Activated T-helper 1 cell treated with anti-CD3 and anti-CD28 coated beads, Interleukin-12 subunit alpha, Interleukin-12 subunit beta, Interleukin-2, Interleukin-4 antibody, amounts not matched to agents 30 ng/mL and 10 ng/mL and 1 ng/mL, durations not matched to agents 14 hours and 24 hours and 36 hours (primary cell): ENCODE results near the gene SIVA1. TPM values are rescaled to one million over a fixed set of nuclear protein-coding genes. Genes with fewer than 3 reads are reported as not detected.

Experiments
- DNase-seq: peaks from one replicate; pipeline ENCODE4 v3.0.0; 2021; ENCODE audit warnings: low spot score
- H3K27ac Mint-ChIP-seq: one replicate; pipeline ENCODE4 v1.8.0; 2021; ENCODE audit warnings: mild to moderate bottlenecking, mixed read lengths
- H3K27me3 Mint-ChIP-seq: one replicate; pipeline ENCODE4 v1.8.0; 2022; ENCODE audit warnings: mild to moderate bottlenecking, moderate library complexity, mixed read lengths; ENCODE audit not compliant: insufficient read depth
- H3K36me3 Mint-ChIP-seq: one replicate; pipeline ENCODE4 v1.8.0; 2021; ENCODE audit warnings: low read depth, mixed read lengths
- H3K4me1 Mint-ChIP-seq: one replicate; pipeline ENCODE4 v1.8.0; 2021; ENCODE audit warnings: low read depth, mixed read lengths
- H3K4me3 Mint-ChIP-seq: one replicate; pipeline ENCODE4 v1.8.0; 2021; ENCODE audit warnings: mild to moderate bottlenecking, moderate library complexity, mixed read lengths
- H3K9me3 Mint-ChIP-seq: one replicate; pipeline ENCODE4 v1.8.0; 2021; ENCODE audit warnings: mixed read lengths
- intact Hi-C: fragments of 100-400 bp; cut with micrococcal nuclease; formaldehyde crosslinking; loops from one replicate; pipeline ENCODE4 v1.15.1; 2024
- total RNA-seq: library from RNA; stranded (reverse); gene quantifications from 2 replicates; pipeline ENCODE4 v1.2.3, GENCODE V29; 2022

The SIVA1 gene
- total RNA-seq, 1 donor from 2014 or later: 111 TPM

- Mint-ChIP-seq H3K36me3 (peaks cover 7% of the 10 kb centered on the region), H3K27me3 (no peaks in the 10 kb centered on the region), H3K9me3 (no peaks in the 10 kb centered on the region), H3K4me3 (no peak overlapping the region), H3K27ac (no peak overlapping the region), H3K4me1 (no peaks in the 10 kb centered on the region)
- no peak for DNase-seq
- intact Hi-C loops: no loop called here
These were observed 38.9 kb upstream of the SIVA1 start for GRCh38 chr14:104714066-104714465.

DNA sequence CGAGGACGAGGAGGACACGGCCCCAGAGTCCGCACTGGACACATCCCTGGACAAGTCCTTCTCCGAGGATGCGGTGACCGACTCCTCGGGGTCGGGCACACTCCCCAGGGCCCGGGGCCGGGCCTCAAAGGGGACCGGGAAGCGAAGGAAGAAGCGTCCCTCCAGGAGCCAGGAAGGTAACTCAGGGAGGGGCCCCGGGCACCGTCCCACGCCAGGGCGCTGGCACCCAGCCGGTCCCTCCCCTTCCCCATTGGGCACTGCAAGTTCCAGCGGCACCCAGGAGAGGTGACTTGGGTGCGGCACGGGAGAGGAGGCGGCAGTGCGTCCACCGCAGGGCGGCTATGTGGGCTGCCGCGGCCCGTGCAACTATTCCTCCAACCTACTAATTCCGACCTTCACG is 38.3 kb upstream of the SIVA1 start:
- Mint-ChIP-seq H3K27me3 (no peaks in the 10 kb centered on the region), H3K27ac (no peak overlapping the region), H3K4me3 (no peak overlapping the region), H3K36me3 (peaks cover 7% of the 10 kb centered on the region), H3K9me3 (no peaks in the 10 kb centered on the region), H3K4me1 (no peaks in the 10 kb centered on the region)
- DNase-seq: no peak
- intact Hi-C loops: no loop called here

- Mint-ChIP-seq H3K4me1 (no peaks in the 10 kb centered on the region), H3K27me3 (no peaks in the 10 kb centered on the region), H3K36me3 (peaks cover 4% of the 10 kb centered on the region)
These were observed 37.5 kb upstream of the SIVA1 start for GRCh38 chr14:104715416-104715815.

GRCh38 chr14:104715871-104716270 is 37.1 kb upstream of the SIVA1 start:
- intact Hi-C loops: no loop called here
- no peak for DNase-seq
- Mint-ChIP-seq H3K9me3 (no peaks in the 10 kb centered on the region), H3K27ac (no peak overlapping the region), H3K36me3 (peaks cover 3% of the 10 kb centered on the region), H3K4me3 (no peak overlapping the region), H3K4me1 (no peaks in the 10 kb centered on the region), H3K27me3 (no peaks in the 10 kb centered on the region)

More at GRCh38 chr14:104715416-104715815, 37.5 kb upstream of the SIVA1 start:
- DNase-seq: no peak
- Mint-ChIP-seq H3K27ac (no peak overlapping the region), H3K4me3 (no peak overlapping the region), H3K9me3 (no peaks in the 10 kb centered on the region)
- intact Hi-C loops: no loop called here

- Mint-ChIP-seq H3K9me3 (no peaks in the 10 kb centered on the region), H3K36me3 (peaks cover 3% of the 10 kb centered on the region), H3K27ac (no peak overlapping the region), H3K4me3 (no peak overlapping the region), H3K4me1 (no peaks in the 10 kb centered on the region), H3K27me3 (no peaks in the 10 kb centered on the region)
- DNase-seq: no peak
- intact Hi-C loops: no loop called here
These were observed 35.8 kb upstream of the SIVA1 start for GRCh38 chr14:104717137-104717536.

GRCh38 chr14:104717646-104718045 is 35.3 kb upstream of the SIVA1 start:
- Mint-ChIP-seq H3K27ac (no peak overlapping the region), H3K36me3 (peaks cover 3% of the 10 kb centered on the region), H3K4me3 (no peak overlapping the region), H3K9me3 (no peaks in the 10 kb centered on the region), H3K4me1 (no peaks in the 10 kb centered on the region), H3K27me3 (no peaks in the 10 kb centered on the region)
- intact Hi-C loops: no loop called here
- no peak for DNase-seq

- intact Hi-C loops: no loop called here
- H3K4me3 Mint-ChIP-seq: no peak overlapping the region
- no peaks in the 10 kb centered on the region for H3K27me3 Mint-ChIP-seq
- no peak for DNase-seq
- no peak overlapping the region for H3K27ac Mint-ChIP-seq
- no peaks in the 10 kb centered on the region for H3K9me3 Mint-ChIP-seq
- peaks cover 3% of the 10 kb centered on the region for H3K36me3 Mint-ChIP-seq
- no peaks in the 10 kb centered on the region for H3K4me1 Mint-ChIP-seq
These were observed 34.8 kb upstream of the SIVA1 start for GRCh38 chr14:104718147-104718546.

DNA sequence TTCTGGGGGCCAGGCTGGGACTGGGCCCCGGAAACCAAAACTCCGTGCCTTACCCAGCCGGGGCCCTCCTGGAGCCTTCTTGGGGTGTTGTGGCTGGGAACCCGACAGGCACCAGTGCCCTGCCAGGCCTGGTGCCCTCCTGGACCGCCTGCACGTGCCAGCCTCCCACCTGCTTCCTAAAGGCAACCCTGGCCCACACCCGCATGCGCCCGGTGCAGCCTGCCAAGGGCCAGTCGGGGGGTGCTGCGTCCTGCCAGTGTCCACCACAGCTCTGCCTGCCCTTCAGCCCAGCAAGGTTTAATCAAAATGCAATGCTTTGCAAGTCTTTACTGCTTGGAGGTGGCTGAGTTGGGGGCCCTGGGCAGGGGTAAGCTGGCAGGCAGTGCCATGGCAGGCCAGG is 34.1 kb upstream of the SIVA1 start:
- intact Hi-C loops: no loop called here
- no peak overlapping the region for H3K4me3 Mint-ChIP-seq
- H3K4me1 Mint-ChIP-seq: no peaks in the 10 kb centered on the region
- H3K36me3 Mint-ChIP-seq: peaks cover 3% of the 10 kb centered on the region
- H3K27me3 Mint-ChIP-seq: no peaks in the 10 kb centered on the region
- no peaks in the 10 kb centered on the region for H3K9me3 Mint-ChIP-seq
- DNase-seq: no peak
- H3K27ac Mint-ChIP-seq: no peak overlapping the region

GRCh38 chr14:104719343-104719742 is 33.6 kb upstream of the SIVA1 start:
- Mint-ChIP-seq H3K27me3 (no peaks in the 10 kb centered on the region), H3K9me3 (no peaks in the 10 kb centered on the region), H3K36me3 (peaks cover 3% of the 10 kb centered on the region), H3K27ac (no peak overlapping the region), H3K4me1 (no peaks in the 10 kb centered on the region), H3K4me3 (no peak overlapping the region)
- DNase-seq: no peak
- intact Hi-C loops: no loop called here

GRCh38 chr14:104721505-104722431 is 31.2 kb upstream of the SIVA1 start:
- no peak overlapping the region for H3K4me3 Mint-ChIP-seq
- H3K27me3 Mint-ChIP-seq: no peaks in the 10 kb centered on the region
- intact Hi-C loops: loop anchor here (2.0 kb wide), 1 partner anchor 31 kb away; no protein-coding TSS in a partner anchor
- no peaks in the 10 kb centered on the region for H3K36me3 Mint-ChIP-seq
- no peaks in the 10 kb centered on the region for H3K9me3 Mint-ChIP-seq
- no peak overlapping the region for H3K27ac Mint-ChIP-seq
- no peaks in the 10 kb centered on the region for H3K4me1 Mint-ChIP-seq
- DNase-seq: no peak

- Mint-ChIP-seq H3K4me3 (no peak overlapping the region), H3K27me3 (no peaks in the 10 kb centered on the region), H3K9me3 (no peaks in the 10 kb centered on the region), H3K36me3 (no peaks in the 10 kb centered on the region), H3K27ac (no peak overlapping the region), H3K4me1 (no peaks in the 10 kb centered on the region)
- intact Hi-C loops: loop anchor here (2.0 kb wide), 1 partner anchor 32 kb away; no protein-coding TSS in a partner anchor
- no peak for DNase-seq
These were observed 29.9 kb upstream of the SIVA1 start for GRCh38 chr14:104722938-104723650.

- Mint-ChIP-seq H3K9me3 (no peaks in the 10 kb centered on the region), H3K4me3 (peak within 1 kb of the TSS; percentile 59), H3K27me3 (no peaks in the 10 kb centered on the region), H3K4me1 (no peaks in the 10 kb centered on the region), H3K36me3 (no peaks in the 10 kb centered on the region), H3K27ac (no peak within 1 kb of the TSS)
- intact Hi-C loops: loop anchor here (1.0 to 2.0 kb wide), 4 partner anchors 28 to 102 kb away; no protein-coding TSS in a partner anchor
- DNase-seq: peak; percentile 50
These were observed 29.1 kb upstream of the SIVA1 start, which contains the start of gene ADSS1 for GRCh38 chr14:104723651-104724406. TSS of gene ADSS1 (plus strand) at chr14:104724229. CDS start at chr14:104724271, 42 bp downstream.
